Measurements from ENCODE around the gene ABCC4.

ABCC4 gene

GRCh38 chr13:95267662-95268342, 33.4 kb downstream of the ABCC4 start:
- H3K4me3 ChIP-seq (ENCODE audit: low read length) = peak overlapping the region; percentile 5; the same call in 1 of the 2 replicates
- no peak for TF ChIP-seq CTCF (conservative IDR thresholded peaks at IDR 0.05; ENCODE audit: low read length)
- DNase-seq (ENCODE audit: low read depth) = peak; percentile 87

GRCh38 chr13:95264225-95264624, 37.0 kb downstream of the ABCC4 start:
- no peak for DNase-seq (ENCODE audit: low read depth)
- no peak for TF ChIP-seq CTCF (conservative IDR thresholded peaks at IDR 0.05; ENCODE audit: low read length)
- H3K4me3 ChIP-seq (ENCODE audit: low read length) = no peak overlapping the region

GRCh38 chr13:95262837-95263384, 38.3 kb downstream of the ABCC4 start:
- DNase-seq (ENCODE audit: low read depth) = no peak
- H3K4me3 ChIP-seq (ENCODE audit: low read length) = no peak overlapping the region
- TF ChIP-seq CTCF (conservative IDR thresholded peaks at IDR 0.05; ENCODE audit: low read length) = no peak

- no peak overlapping the region for H3K4me3 ChIP-seq (ENCODE audit: low read length)
- DNase-seq (ENCODE audit: low read depth) = no peak
- no peak for TF ChIP-seq CTCF (conservative IDR thresholded peaks at IDR 0.05; ENCODE audit: low read length)
These were observed 39.3 kb downstream of the ABCC4 start for GRCh38 chr13:95261956-95262355.

GRCh38 chr13:95260031-95260525, 41.2 kb downstream of the ABCC4 start:
- no peak for TF ChIP-seq CTCF (conservative IDR thresholded peaks at IDR 0.05; ENCODE audit: low read length)
- DNase-seq (ENCODE audit: low read depth) = no peak
- H3K4me3 ChIP-seq (ENCODE audit: low read length) = no peak overlapping the region

GRCh38 chr13:95258619-95259194, 42.5 kb downstream of the ABCC4 start:
- TF ChIP-seq CTCF (conservative IDR thresholded peaks at IDR 0.05; ENCODE audit: low read length) = no peak
- DNase-seq (ENCODE audit: low read depth) = peak; percentile 20

GRCh38 chr13:95258098-95258497, 43.2 kb downstream of the ABCC4 start:
- TF ChIP-seq CTCF (conservative IDR thresholded peaks at IDR 0.05; ENCODE audit: low read length) = no peak
- DNase-seq (ENCODE audit: low read depth) = no peak
- no peak overlapping the region for H3K4me3 ChIP-seq (ENCODE audit: low read length)

More at GRCh38 chr13:95258619-95259194, 42.5 kb downstream of the ABCC4 start:
- H3K4me3 ChIP-seq (ENCODE audit: low read length) = no peak overlapping the region
